Germinal center (tissue), 1 donor: ENCODE measurements around the gene SEMA5A.

Experiments
- DNase-seq: peaks from one replicate; pipeline ENCODE4 v3.0.0; 2012; ENCODE audit warnings: mixed read lengths, low spot score

The SEMA5A gene

DNA sequence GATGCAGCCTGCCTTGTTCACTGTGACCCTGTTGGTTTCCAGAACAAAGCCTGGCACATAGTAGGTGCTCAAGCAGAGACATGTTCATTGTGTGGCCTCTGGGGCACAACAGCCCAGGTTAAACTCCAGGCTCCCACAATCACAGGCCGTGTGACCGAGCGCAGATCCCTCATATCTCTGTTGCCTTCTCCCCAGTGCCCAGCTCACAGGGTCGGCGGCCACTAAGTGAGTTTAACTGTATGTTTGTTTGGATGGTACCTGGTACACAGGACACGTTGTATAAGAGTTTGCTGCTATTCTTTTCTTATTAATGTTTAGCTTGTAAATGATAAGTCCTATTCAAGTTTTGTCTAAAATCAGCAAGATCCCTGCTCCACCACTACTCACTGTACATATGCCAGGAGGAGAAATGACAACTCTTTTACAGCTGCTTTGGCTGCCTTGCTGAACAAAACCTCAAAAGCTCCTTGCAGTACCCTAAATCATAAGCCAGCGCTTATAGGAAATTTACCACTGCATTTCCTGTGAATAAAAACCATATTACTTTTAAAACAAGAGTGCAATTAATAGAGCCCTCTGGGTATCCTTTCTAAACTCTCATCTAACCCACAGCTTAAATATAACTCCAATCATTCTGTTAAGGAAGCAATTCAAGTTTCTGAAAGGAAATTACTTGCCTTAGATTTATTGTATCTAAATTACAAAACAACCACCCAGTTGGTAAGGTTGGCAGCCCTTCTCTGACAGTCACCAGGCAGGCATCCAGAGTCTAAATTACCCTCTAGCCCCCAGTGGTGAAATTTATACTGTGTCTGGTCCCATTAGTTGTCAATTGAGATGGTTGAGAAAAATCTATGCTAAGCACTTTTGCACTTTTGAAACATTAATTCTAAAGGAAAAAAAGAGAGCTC lies 379.4 kb downstream of the SEMA5A start:
- DNase-seq = no peak

DNA sequence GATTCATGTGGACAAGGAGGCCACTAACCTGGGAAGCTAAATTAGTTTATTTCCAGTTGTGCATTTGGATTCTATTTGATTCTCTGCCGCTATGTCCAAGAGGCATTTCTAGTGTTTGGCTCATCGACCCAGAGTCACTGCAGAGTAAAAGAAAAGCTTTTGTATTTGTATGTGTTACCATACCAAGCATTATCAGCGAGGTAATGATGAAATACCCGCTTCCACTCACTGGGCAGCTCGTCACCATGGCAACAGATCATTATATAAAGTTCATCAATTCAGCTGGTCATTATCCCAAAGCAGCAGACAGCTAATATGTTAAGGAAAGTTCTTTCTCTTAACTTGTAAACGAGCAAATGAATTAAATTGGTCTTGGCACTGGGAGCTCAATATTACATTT lies 380.3 kb downstream of the SEMA5A start:
- DNase-seq = no peak

DNA sequence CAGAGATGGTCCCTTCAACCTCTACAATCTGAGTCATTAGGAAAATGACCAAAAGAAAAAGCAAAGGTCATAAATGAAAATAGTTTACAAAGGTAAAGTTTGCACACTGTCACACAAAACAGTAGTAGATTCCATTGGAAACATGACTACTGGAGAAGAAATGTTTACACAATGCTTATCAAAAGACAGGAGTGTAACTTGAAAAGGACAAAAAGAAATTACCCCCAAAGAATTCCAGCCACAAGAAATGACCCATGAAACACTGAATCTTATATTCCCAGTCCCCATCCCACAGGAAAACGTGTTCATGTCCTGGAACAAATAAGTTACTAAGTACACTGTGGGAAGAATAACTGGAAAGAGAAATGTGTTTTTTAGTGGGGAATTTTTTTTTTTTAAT lies 385.1 kb downstream of the SEMA5A start:
- no peak for DNase-seq

DNA sequence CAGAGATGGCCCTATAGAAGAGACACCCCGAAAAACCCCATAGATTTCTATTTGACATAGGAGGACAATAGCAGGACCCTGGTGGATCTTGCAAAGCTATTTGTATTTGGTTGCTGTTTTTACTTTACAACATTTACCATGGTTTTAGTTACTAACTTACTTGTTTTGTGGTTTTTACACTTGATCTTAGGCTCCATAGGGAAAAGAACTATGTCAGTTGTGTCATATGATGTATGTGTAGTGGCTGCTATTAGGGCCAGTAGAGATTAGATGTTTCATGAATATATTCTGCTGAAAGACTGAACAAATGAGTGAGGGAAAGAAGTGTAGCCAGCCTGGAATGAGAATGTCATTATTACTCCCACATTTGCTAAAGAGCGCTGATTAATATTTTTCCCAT lies 388.1 kb downstream of the SEMA5A start:
- no peak for DNase-seq

DNA sequence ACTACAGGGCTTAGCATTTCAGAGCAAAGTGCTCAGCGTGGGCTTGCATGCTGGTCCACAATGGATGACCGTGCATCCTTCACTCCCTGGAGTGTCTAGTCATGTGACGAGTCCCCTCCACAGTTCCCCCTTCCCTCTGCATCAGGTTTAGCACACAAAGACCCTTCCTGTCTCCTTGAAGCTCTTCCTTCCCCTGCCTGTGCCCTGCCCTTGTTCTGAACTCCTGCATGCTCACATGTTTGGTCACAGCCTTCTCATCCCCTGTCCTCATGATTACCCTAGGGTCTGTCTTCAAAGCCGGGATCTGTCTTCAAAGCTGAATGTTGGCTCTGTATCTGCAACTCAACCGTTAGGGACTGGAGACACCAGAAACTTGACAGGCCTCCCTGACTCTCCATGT lies 388.9 kb downstream of the SEMA5A start:
- DNase-seq = no peak

DNA sequence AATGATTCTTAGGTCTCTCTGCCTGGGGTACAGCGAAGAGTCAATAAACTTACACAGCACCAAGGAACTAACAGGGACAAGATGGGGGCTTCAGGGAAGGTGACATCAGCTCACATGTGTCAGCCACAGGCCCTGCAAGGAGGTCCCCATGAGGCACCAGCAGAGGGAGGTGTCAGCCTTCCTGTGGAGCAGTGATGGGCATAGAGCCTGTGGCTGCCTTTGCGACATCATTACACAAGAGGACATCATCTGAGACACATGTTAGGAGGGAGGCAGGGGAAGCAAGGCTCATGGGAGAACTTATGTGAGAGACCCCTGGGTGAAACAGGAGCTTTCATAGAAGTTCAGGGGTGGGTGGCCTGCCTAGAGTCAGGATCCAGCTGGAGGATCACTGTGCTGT lies 389.6 kb downstream of the SEMA5A start:
- no peak for DNase-seq

DNA sequence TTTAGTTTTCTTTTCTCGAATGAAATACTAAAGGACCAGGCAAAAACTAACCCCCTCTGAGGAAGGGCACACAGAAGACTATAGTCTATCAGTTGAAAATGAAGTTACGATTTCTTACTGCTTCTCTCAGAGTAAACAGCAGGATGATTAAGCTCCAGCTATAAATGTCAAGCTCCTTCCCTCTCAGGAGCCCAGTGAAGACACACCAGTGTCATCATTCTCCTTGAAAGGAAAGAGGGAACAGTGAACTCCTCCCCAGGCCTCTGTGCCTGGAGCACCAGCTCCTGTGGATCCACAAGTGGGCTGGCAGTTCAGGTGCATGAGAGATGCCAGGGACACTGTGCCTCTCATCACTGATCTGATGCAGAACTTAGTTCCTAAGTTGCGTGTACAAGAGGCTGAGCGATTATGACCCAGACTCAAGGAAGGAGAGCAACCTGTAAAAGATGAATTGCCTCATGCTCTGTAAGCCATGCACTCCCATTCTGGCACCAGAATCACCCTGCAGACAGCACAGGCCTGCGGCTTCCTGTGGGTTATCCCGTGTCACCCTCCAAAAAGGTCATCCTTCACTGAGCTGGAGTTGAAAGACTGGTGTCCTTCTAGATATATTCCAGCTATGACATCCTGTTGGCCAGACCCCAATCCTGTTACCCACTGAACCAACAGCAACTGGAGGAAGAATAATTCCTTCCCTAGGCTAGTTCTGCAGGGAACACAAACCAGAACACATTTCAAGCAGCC lies 394.0 kb downstream of the SEMA5A start:
- DNase-seq = no peak

DNA sequence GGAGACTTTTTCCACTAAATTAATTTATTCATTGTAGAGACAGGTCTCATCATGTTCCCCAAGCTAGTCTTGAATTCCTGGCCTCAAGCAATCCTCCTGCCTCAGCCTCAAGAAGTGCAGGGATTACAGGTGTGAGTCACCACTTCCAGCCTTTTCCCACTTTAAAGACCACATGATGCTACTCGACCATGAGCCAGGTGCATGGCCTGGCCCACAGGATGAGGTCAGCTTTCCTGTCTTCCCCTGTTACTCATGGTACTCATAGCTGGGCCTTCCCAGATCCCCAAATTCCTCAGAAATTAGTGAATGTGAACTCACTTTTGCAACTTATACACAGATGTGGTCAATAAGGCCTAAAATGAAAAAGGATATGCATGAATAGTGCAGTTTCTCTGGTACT lies 395.9 kb downstream of the SEMA5A start:
- DNase-seq = no peak

DNA sequence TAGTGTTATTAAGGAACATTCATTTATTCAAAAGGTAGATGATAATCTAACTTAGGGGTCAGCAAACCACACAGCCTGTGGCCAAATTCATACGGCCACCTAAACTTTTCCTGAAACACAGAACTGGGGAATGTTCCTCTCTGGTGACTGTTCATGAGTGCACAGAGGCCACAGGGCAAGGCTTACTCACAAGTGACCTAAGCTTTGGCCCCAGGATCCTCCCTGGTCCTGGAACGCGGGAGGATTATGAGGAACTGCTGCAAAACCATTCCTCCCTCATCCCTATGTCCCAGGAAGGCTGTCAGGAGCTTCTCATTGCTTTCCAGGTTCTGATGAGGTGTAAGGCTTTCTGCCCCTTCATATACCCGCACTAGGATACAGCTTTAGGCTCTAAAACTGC lies 397.6 kb downstream of the SEMA5A start:
- DNase-seq = no peak

DNA sequence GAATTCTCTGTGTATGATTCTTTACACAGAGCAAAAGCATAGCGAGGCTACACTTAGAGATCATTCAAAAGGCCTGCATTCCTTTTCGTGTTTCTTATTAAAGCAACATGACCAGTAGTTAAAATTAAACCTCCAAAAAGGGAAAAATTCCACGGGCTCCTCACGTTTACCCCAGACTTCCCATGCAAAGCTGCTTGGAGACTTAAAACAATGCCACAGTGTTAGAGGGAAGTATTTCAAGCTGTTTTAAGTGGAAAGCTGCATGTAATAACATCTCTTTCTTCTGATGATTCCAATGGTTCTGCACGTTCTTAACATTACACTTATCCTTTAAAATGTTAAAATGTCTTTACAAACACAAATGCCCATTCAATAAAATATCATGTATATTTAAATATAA lies 405.2 kb downstream of the SEMA5A start:
- no peak for DNase-seq

DNA sequence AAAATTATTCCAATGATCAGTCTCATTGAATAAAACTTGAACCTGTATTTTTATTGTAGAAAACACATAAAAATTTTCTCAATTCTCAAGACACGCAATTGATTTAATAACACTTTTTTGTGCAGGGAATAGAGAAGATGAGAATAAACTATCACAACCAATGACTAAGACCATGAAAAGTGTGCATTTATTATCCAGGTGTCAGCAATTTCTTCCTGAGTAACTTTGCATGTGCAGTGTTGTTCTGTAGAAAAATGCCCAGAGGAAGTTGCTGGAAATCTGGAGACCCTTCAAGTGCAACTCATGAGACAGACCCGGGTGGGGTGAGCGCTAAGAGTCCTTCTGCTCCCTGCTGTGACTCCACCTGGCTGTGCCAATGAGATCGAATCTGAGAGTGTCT lies 405.7 kb downstream of the SEMA5A start:
- no peak for DNase-seq

DNA sequence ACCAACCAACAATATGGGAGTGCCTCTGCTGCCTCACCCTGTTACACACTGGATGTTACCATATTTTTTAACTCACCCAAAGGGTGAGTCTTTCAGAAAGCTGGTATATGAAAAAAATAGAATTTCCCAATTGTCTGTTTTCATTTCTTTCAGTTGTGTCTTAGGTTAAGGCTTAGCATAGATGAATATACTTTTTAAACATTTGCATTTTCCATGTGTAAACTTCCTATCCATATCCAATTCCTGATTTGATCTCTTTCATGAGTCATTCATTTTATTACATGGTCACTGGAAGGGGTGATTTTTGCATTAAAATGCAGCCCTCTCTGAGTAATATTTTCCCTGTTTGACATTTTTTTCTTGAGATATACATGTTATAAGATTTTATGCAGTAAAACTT lies 406.5 kb downstream of the SEMA5A start:
- DNase-seq = no peak

DNA sequence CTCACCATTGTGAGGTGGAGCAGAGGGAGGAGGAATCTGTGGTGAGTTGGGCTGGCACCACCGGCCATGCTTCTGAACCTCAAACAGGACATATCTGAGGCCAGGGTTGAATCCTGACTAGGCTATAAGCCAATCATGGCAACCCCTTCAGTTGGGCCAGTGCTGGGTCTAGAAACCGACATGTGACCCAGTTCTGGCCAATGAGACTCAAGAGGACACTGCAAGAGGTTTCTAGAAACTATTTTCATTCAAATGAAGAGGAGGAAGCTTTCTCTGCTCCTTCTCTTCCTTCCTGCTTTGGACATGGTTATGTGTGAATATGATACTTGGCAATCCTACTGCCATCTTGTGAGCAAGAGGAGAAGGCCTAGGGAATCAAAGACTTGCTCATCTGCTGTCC lies 417.7 kb downstream of the SEMA5A start:
- no peak for DNase-seq

DNA sequence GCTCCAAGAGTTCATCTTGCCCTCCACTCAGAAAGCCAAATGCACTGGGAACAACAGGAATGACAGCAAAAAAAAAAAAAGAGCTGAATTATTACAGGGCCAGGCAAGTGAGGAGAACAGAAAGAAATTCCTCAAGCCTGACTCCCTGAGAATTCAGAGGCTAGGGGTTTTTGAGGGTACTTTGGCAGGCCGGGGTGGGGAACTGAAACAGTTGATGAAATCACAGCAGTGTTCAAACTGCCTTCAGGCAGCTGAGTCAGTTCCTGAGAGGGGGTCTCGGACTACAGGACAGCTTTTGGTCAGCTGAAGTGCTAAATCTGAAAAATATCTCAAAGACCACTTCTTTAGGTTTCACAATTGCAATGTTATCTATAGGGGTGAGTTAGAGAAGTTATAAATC lies 419.4 kb downstream of the SEMA5A start:
- no peak for DNase-seq

DNA sequence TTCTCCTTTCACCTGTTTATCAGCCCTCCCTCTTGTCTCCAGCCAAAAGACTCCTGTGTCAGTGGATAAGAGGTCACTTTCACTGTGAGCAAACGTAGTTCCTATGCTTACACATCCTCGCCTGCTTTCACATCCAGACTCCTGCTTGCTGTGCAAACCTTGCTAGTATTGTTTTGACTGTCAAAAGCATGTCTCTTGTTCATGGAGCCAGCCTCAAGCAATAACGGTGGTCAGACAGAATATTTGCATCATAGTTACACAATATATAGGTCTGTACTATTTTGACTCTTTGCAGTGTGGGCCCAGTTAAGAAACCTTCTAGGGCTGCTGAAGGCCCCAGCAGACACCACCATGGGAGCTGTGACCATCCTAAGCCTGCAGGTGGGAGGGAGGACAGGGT lies 420.0 kb downstream of the SEMA5A start:
- DNase-seq = no peak

DNA sequence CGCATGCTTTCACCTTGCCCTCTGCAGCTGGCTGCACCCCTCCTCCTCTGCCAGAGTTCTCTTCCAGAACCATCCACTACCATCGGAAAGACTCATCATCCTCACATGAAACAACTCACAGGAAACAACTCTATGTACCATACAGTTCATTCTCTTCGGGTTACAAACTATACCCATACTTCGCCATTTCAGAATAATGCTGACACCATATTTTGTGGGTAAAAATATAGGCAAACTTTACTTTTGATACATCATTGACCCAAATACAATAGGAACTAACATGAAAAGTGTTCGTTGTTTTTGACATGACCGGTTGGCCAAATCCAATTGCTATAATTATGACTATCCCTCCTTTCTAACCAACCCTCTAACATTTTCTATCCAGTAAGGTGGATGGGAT lies 421.0 kb downstream of the SEMA5A start:
- DNase-seq = no peak

DNA sequence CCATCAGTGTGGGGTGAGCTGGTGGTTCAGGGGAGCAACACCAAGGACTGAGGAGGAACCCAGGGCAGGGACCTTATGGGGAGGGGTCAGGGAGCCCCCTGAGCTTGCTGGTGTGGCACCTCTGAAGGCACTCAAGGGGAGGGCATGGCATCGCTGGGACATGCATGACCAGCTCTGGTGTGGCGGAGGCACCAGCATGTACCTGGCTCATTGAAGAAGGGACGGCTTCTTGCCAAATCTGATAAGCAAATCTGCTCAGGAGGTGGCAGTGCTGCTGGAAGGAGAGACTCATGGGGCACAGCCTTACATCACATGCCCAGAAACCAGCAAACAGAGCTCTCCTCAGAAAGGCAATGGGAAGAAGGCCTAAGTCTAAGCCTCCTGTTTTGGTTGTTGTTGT lies 421.8 kb downstream of the SEMA5A start:
- no peak for DNase-seq

DNA sequence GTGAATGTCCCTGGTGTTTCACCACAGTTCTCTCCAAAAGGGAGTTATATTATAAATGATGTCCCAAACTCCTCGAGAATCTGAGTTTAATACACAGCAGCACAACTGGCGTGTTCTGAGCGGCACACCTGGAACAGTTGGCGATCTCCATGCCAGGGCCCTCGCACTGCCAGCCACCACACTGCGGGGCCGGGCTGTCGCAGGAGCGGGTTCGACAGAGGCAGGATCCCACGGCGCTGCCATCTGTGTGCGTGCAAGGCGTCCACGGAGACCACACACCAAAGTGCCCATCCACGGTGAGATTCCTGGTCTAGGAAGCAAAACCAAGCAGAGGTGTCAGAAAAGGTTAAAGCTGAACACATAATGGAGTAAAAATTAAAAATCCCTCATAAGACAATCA lies 423.3 kb downstream of the SEMA5A start:
- DNase-seq = no peak

DNA sequence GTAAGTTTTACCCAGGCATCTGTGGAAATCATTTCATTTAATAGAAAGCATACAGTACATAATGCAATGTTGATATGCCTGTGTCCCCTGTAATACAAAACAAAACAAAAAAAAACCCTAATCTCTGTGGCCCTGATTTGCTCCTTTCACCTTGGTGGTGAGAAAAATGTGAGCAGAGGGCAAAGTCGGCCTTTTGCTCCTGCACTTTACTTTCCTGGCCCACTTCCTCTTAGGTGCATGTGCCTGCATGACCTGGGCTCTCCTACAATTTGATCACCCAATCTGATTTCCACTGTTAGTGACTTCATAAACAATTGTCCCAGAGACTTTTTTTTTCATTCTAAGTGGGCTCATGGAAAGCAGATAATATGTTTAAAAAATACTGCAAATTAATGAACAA lies 424.3 kb downstream of the SEMA5A start:
- DNase-seq = no peak

DNA sequence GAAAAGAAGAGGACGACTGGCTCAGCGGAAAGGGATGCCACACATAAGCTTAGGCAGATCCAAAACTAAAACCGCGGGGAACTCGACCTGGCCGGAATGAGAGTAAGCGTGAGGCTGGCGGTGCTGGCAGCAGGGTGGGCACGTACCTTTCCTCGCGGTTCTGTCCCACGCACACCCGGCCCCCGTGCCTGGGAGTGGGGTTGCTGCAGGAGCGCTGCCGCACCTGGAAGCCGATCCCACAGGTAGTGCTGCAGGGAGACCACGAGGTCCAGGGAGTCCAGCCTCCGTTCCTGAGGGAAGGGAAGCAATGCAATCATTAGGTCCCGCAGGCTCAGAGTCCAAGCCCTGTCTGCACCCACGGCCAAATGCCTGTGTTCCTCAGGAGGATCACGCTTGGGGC lies 427.0 kb downstream of the SEMA5A start:
- DNase-seq = no peak

DNA sequence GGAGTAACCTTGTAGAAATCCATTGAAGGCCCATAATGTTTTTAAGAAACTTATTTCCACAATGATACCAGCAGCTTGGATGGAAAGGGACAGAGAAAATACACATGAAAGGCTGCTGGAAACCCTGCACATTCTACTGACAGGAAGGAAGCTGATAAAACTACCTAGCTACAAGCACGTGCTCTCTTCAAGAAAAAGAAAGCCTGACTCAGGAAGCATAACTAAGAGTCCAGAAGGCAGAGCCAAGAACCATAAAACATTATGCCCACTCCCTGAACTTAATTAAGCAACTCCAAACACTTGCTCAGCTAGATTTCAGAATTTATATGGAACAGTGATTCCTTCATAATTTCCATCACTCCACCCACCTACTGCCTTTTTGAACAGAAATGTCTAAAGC lies 430.8 kb downstream of the SEMA5A start:
- DNase-seq = no peak

DNA sequence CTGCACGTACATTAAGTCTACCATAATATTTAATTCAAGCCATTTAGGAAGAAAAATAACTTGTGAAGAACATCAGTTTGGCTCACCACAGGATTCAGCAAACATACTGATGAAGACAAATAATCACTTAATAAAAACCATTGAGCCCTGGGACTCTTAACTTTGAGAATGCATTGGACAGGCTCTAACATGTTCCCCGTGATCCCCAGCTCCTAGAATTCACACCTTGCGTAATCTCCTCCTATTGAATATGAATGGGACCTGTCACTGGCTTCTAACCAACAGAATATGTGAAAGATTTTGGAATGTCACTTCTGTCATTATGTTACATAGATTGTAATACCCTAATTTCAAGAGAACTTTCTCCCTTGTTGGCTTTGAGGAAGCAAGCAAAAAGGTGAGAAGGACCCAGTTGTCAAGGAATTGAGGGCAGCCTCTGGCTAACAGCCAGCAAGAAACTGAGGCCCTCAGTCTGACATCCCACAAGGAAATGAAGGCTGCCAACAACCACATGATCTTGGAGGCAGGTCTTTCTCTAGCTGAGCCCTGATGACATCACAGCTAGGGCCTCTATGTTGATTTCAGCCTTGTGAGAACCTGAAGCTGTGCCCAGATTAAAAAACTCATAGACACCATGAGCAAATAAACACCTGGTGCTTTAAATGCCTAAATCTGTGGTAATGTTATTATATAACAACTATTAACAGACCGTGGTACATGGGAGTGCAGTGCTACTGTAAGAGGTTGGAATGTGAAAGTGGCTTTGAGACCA lies 433.2 kb downstream of the SEMA5A start:
- DNase-seq = no peak

DNA sequence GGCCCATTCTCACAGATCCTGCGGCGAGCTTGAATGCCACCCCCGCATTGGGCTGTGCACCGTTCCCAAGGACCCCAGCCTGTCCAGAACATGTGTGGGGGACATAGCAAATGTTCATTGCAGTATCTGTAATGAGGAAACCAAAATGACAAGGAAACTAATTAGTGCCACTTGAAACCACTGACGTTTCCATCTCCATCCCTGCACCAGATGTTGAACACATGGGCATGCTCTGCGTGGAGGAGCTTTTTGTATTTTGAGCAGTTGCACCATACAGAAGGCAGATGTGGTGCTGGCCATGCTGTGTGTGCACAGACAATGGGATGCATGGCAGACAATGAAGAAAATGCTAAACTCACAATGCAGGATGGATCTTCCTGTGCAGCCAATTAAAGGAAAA lies 437.7 kb downstream of the SEMA5A start:
- no peak for DNase-seq
